Testis (tissue), 3 donors: ENCODE data around the gene TLCD4. TPM values are rescaled to one million over a fixed set of nuclear protein-coding genes. Genes with fewer than 3 reads are reported as not detected.

ENCODE experiments used
- DNase-seq: peaks from one replicate; pipeline ENCODE4 v3.0.0-alpha.2; 2019
- H3K27ac ChIP-seq, 2 donors: fragments of 200-600 bp; sonication (generic); one replicate each; pipeline ENCODE4 v1.5.1; 2019
- H3K27me3 ChIP-seq: fragments of 200-600 bp; sonication (generic); one replicate; pipeline ENCODE4 v1.5.1; 2019
- H3K36me3 ChIP-seq: fragments of 200-600 bp; sonication (generic); one replicate; pipeline ENCODE4 v1.5.1; 2017; ENCODE audit warnings: low read depth; ENCODE audit errors: missing control alignments
- H3K4me1 ChIP-seq: fragments of 200-600 bp; sonication (generic); one replicate; pipeline ENCODE4 v1.5.1; 2019
- H3K4me3 ChIP-seq, 2 donors: fragments of 200-600 bp; sonication (generic); one replicate each; pipeline ENCODE4 v1.5.1; 2017 to 2019
- H3K9me3 ChIP-seq: fragments of 200-600 bp; sonication (generic); one replicate; pipeline ENCODE4 v1.5.1; 2017
- CTCF ChIP-seq, 3 experiments: fragments of 450-650 bp in 2 of 3; fragments of 200-600 bp in 1 of 3; sonication (generic) in 1 of 3; IDR thresholded peaks; one replicate each; pipeline ENCODE4 v1.5.1; 2016 to 2019; ENCODE audit warnings: antibody characterized with exemption in 3 of 3, mild to moderate bottlenecking in 2 of 3, moderate library complexity in 1 of 3
- POLR2A ChIP-seq: fragments of 450-650 bp; IDR thresholded peaks from one replicate; pipeline ENCODE4 v1.6.1; 2017; ENCODE audit warnings: antibody characterized with exemption, mild to moderate bottlenecking, moderate library complexity
- WGBS, 2 donors: methylation state at CpG; one replicate each; pipeline ENCODE4 v1.1.5; 2018; 5-methylcytosine and 5-hydroxymethylcytosine counted together
- intact Hi-C: fragments of 100-400 bp; cut with DNase I; formaldehyde crosslinking; loops from one replicate; pipeline ENCODE4 v1.15.1; 2023; ENCODE audit warnings: low total_unique reads
- polyA plus RNA-seq: library from polyadenylated mRNA; stranded (reverse); fragments of 350-450 nt; fragmentation: Illumina TruSeq; extraction: RNeasy Lipid Tissue Mini Kit (QIAGEN cat#74804); gene quantifications from one replicate; pipeline ENCODE4 v1.2.3, GENCODE V29; 2014; ENCODE audit warnings: low read depth, low replicate concordance; ENCODE audit not compliant: insufficient read depth
- total RNA-seq, 2 donors: library from RNA; depleted of rRNA; stranded (reverse); fragments of >200 nt; gene quantifications; one replicate each; pipeline ENCODE4 v1.2.3, GENCODE V29; 2016

TLCD4 gene
- total and polyA plus RNA-seq, 3 donors from 2014 or later: 7.2 to 25.2 (median 8.3) TPM

- Histone ChIP-seq H3K4me3 (no peak overlapping the region), H3K27me3 (no peaks in the 10 kb centered on the region), H3K36me3 (no peaks in the 10 kb centered on the region), H3K9me3 (no peaks in the 10 kb centered on the region), H3K27ac (no peak overlapping the region), H3K4me1 (no peaks in the 10 kb centered on the region)
- TF ChIP-seq POLR2A (no peak), CTCF (IDR thresholded peaks at IDR 0.05) (no peak)
- intact Hi-C loops: no loop called here
- 70 to 73% methylated on average over 1 of the region's 1 CpG for WGBS, 2 donors
- DNase-seq: no peak
These were observed 36.7 kb upstream of the TLCD4 start for GRCh38 chr1:95080446-95080845.

- WGBS, 2 donors: 58 to 81% methylated on average over 1 of the region's 1 CpG
- Histone ChIP-seq H3K36me3 (no peaks in the 10 kb centered on the region), H3K27me3 (no peaks in the 10 kb centered on the region), H3K27ac (no peak overlapping the region), H3K9me3 (no peaks in the 10 kb centered on the region), H3K4me1 (no peaks in the 10 kb centered on the region), H3K4me3 (no peak overlapping the region)
- intact Hi-C loops: no loop called here
- TF ChIP-seq POLR2A: no peak
- TF ChIP-seq CTCF (IDR thresholded peaks at IDR 0.05): no peak
- DNase-seq: no peak
These were observed 36.3 kb upstream of the TLCD4 start for GRCh38 chr1:95080879-95081278.

- intact Hi-C loops: no loop called here
- no peaks in the 10 kb centered on the region for H3K27me3 ChIP-seq
- no peaks in the 10 kb centered on the region for H3K36me3 ChIP-seq
- TF ChIP-seq CTCF (IDR thresholded peaks at IDR 0.05) (peak in 2 of 3 experiments; percentile 48 to 54), POLR2A (no peak)
- no peaks in the 10 kb centered on the region for H3K9me3 ChIP-seq
- no peak overlapping the region for H3K27ac ChIP-seq
- H3K4me1 ChIP-seq: no peaks in the 10 kb centered on the region
- no peak overlapping the region for H3K4me3 ChIP-seq
- DNase-seq: no peak
- WGBS, 2 donors: 66 to 75% methylated on average over 8 of the region's 8 CpGs
These were observed 32.6 kb upstream of the TLCD4 start for GRCh38 chr1:95084317-95085176.

GRCh38 chr1:95085376-95085775, 31.8 kb upstream of the TLCD4 start:
- no peak overlapping the region for H3K4me3 ChIP-seq
- 62 to 69% methylated on average over 2 of the region's 2 CpGs for WGBS, 2 donors

More at GRCh38 chr1:95085376-95085775, 31.8 kb upstream of the TLCD4 start:
- Histone ChIP-seq H3K27ac (no peak overlapping the region), H3K9me3 (no peaks in the 10 kb centered on the region), H3K4me1 (no peaks in the 10 kb centered on the region), H3K36me3 (no peaks in the 10 kb centered on the region), H3K27me3 (no peaks in the 10 kb centered on the region)
- intact Hi-C loops: no loop called here
- no peak for TF ChIP-seq POLR2A
- no peak for TF ChIP-seq CTCF (IDR thresholded peaks at IDR 0.05)
- DNase-seq: no peak
